HG03439 (cell line): ENCODE measurements around the gene RUBCN.
"Not testable (repeated sequence)": the region's sequence is repeated elsewhere in the genome, so short reads cannot be mapped to it uniquely, and the experiment has no call there.

Experiments used
- ATAC-seq: cut with Tn5 transposase; IDR thresholded peaks from one replicate; pipeline ENCODE4 v1.9.1; 2021; ENCODE audit warnings: mild to moderate bottlenecking, moderate library complexity; ENCODE audit not compliant: unreplicated experiment

Gene RUBCN

GRCh38 chr3:197736010-197736490, 654 bp downstream of the RUBCN start:
- ATAC-seq: peak; percentile 20

GRCh38 chr3:197734667-197735318, 1.9 kb downstream of the RUBCN start:
- peak; percentile 42 for ATAC-seq

GRCh38 chr3:197733042-197733441, 3.7 kb downstream of the RUBCN start:
- ATAC-seq: no peak

GRCh38 chr3:197731483-197731882, 5.2 kb downstream of the RUBCN start:
- not testable (repeated sequence) for ATAC-seq

- ATAC-seq: not testable (repeated sequence)
These were observed 5.9 kb downstream of the RUBCN start for GRCh38 chr3:197730770-197731169.

- no peak for ATAC-seq
These were observed 6.5 kb downstream of the RUBCN start for GRCh38 chr3:197730200-197730599.

- no peak for ATAC-seq
These were observed 8.2 kb downstream of the RUBCN start for GRCh38 chr3:197728487-197728886.

- ATAC-seq: not testable (repeated sequence)
These were observed 8.8 kb downstream of the RUBCN start for GRCh38 chr3:197727878-197728277.

- ATAC-seq: no peak
These were observed 14.0 kb downstream of the RUBCN start for GRCh38 chr3:197722734-197723133.

- ATAC-seq: no peak
These were observed 16.0 kb downstream of the RUBCN start for GRCh38 chr3:197720694-197721093.

GRCh38 chr3:197718891-197719290, 17.8 kb downstream of the RUBCN start:
- no peak for ATAC-seq

GRCh38 chr3:197714251-197714650, 22.5 kb downstream of the RUBCN start:
- ATAC-seq: no peak

GRCh38 chr3:197713477-197713822, 23.3 kb downstream of the RUBCN start:
- peak; percentile 15 for ATAC-seq

- peak; percentile 89 for ATAC-seq
These were observed 24.6 kb downstream of the RUBCN start for GRCh38 chr3:197711973-197712707.

- not testable (repeated sequence) for ATAC-seq
These were observed 25.7 kb downstream of the RUBCN start for GRCh38 chr3:197710965-197711364.

- ATAC-seq: no peak
These were observed 27.6 kb downstream of the RUBCN start for GRCh38 chr3:197709135-197709534.

GRCh38 chr3:197706658-197707057, 30.0 kb downstream of the RUBCN start:
- no peak for ATAC-seq

- ATAC-seq: no peak
These were observed 34.9 kb downstream of the RUBCN start for GRCh38 chr3:197701841-197702240.

GRCh38 chr3:197700095-197700494, 36.6 kb downstream of the RUBCN start:
- no peak for ATAC-seq

- no peak for ATAC-seq
These were observed 39.3 kb downstream of the RUBCN start for GRCh38 chr3:197697355-197697754.

- ATAC-seq: no peak
These were observed 42.5 kb downstream of the RUBCN start for GRCh38 chr3:197694251-197694650.

- ATAC-seq: no peak
These were observed 44.1 kb downstream of the RUBCN start for GRCh38 chr3:197692641-197693040.
